Measurements from ENCODE around the gene TXNDC5. TPM values are rescaled to one million over a fixed set of nuclear protein-coding genes. Genes with fewer than 3 reads are reported as not detected.

The TXNDC5 gene
- total and polyA plus RNA-seq, 9 of the 15 experiments (the other 6 are each of a cell fraction or from before 2014, with no cell fraction given), result 33.9 to 156 (median 137) TPM

DNA sequence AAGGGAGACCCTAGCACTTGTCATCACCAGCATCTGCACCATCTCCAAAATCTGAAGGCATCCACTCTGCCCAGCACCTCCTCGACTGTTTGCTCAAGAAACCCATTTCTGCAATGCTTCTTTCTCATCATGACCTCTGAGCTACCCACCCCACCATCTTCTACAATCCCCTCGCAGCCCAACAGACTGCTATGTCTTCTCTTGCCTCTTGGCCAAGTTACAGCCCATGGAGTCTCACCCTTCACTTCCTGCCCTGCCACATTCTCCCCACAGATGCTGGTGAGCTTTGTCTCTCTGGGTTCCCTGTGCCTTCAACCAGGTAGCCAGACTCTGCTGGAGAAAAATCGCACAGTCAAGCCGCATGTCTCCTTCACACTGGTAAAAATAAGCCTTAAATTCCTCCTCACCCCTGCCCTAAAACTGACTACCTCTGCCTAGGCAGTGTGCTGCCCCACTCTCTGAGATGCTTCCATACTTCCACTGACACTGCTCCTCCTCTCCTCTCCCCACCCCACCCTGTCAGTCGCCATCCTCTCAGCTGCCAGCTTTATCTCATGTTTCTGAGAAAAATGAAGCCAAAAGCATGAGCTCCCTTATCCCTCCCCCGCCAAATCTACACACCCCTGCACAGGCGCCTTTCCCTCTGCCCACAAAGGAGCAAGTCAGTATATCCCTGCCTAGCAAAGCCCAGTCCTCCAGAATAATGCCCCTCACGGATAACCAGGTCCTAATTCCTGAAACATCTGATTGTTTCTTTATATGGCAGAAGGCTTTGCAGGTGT is 2.3 kb upstream of the TXNDC5 start (continued):
- TF ChIP-seq ZNF174 (CRISPR knock-in tag; IDR thresholded peaks at IDR 0.05) (no peak), GTF2E2 (tag; IDR thresholded peaks at IDR 0.05) (no peak), MTA3 (IDR thresholded peaks at IDR 0.05; ENCODE audit: borderline replicate concordance) (no peak; the same call in 1 of the 2 replicates), FOXO4 (CRISPR knock-in tag; IDR thresholded peaks at IDR 0.05) (no peak), ZNF24 (IDR thresholded peaks at IDR 0.05) (no peak), ZNF507 (tag; conservative IDR thresholded peaks at IDR 0.05) (no peak), ELK1 (CRISPR knock-in tag; IDR thresholded peaks at IDR 0.05) (no peak), NFIX (CRISPR knock-in tag; IDR thresholded peaks at IDR 0.05; ENCODE audit: low read depth) (no peak), SAFB2 (IDR thresholded peaks at IDR 0.05; ENCODE audit: borderline replicate concordance, low read depth, low read length, severe bottlenecking) (no peak), MECOM (CRISPR knock-in tag; IDR thresholded peaks at IDR 0.05) (no peak), ADNP (tag; IDR thresholded peaks at IDR 0.05) (no peak), MLX (CRISPR knock-in tag; conservative IDR thresholded peaks at IDR 0.05) (no peak), ZNF778 (CRISPR knock-in tag; IDR thresholded peaks at IDR 0.05) (no peak), VEZF1 (CRISPR knock-in tag; IDR thresholded peaks at IDR 0.05) (peak; percentile 67), ZNF146 (CRISPR knock-in tag; IDR thresholded peaks at IDR 0.05; ENCODE audit: unreplicated experiment) (no peak), EP300 (IDR thresholded peaks at IDR 0.05; ENCODE audit: low read length) (peak; percentile 66), CBFA2T3 (IDR thresholded peaks at IDR 0.05) (peak; percentile 70), TSC22D4 (tag; IDR thresholded peaks at IDR 0.05) (no peak), CREB1 (IDR thresholded peaks at IDR 0.05) (no peak), CREB1 (CRISPR knock-in tag; IDR thresholded peaks at IDR 0.05) (no peak), FOXK1 (CRISPR knock-in tag; IDR thresholded peaks at IDR 0.05; ENCODE audit: borderline replicate concordance) (no peak), BCL6 (CRISPR knock-in tag; IDR thresholded peaks at IDR 0.05) (no peak), ARNT (IDR thresholded peaks at IDR 0.05) (0 out of 4 replicates have a peak, but pooled peaks of 1 of the 2 experiments have one; percentile 27), JUN (IDR thresholded peaks at IDR 0.05; ENCODE audit: borderline replicate concordance, low read depth, low read length) (no peak), JUN (CRISPR knock-in tag; IDR thresholded peaks at IDR 0.05; ENCODE audit: borderline replicate concordance) (no peak)
